Activated CD8-positive, alpha-beta memory T cell treated with anti-CD3 and anti-CD28 coated beads for 4 hours (primary cell): ENCODE results near the gene STK39.

Source experiments
- DNase-seq, 2 donors: peaks; one replicate each; pipeline ENCODE4 v3.0.0-alpha.2; 2020; ENCODE audit warnings: low read depth in 2 of 2

Gene STK39

GRCh38 chr2:167960089-167960747 is 287.2 kb downstream of the STK39 start:
- DNase-seq, result no peak

- no peak for DNase-seq
These were observed 289.7 kb downstream of the STK39 start for GRCh38 chr2:167957662-167958061.

- no peak for DNase-seq
These were observed 292.0 kb downstream of the STK39 start for GRCh38 chr2:167955264-167955906.

GRCh38 chr2:167954495-167954894 is 292.9 kb downstream of the STK39 start:
- DNase-seq, result no peak

GRCh38 chr2:167953776-167954175 is 293.6 kb downstream of the STK39 start:
- DNase-seq, result no peak

GRCh38 chr2:167950571-167950970 is 296.8 kb downstream of the STK39 start:
- DNase-seq, result no peak

GRCh38 chr2:167946441-167946841 is 301.0 kb downstream of the STK39 start:
- no peak for DNase-seq

GRCh38 chr2:167945660-167946368 is 301.6 kb downstream of the STK39 start:
- DNase-seq, result no peak

- no peak for DNase-seq
These were observed 302.4 kb downstream of the STK39 start for GRCh38 chr2:167944825-167945659.

- DNase-seq, result no peak
These were observed 303.5 kb downstream of the STK39 start for GRCh38 chr2:167943897-167944296.

GRCh38 chr2:167943368-167943767 is 304.0 kb downstream of the STK39 start:
- no peak for DNase-seq

GRCh38 chr2:167942366-167943081 is 304.9 kb downstream of the STK39 start:
- DNase-seq, result no peak

GRCh38 chr2:167941604-167942003 is 305.8 kb downstream of the STK39 start:
- no peak for DNase-seq

GRCh38 chr2:167940734-167941507 is 306.5 kb downstream of the STK39 start:
- DNase-seq, result no peak

GRCh38 chr2:167940346-167940725 is 307.1 kb downstream of the STK39 start:
- DNase-seq, result no peak

GRCh38 chr2:167939514-167940345 is 307.7 kb downstream of the STK39 start:
- no peak for DNase-seq

GRCh38 chr2:167937403-167937802 is 310.0 kb downstream of the STK39 start:
- DNase-seq, result no peak

- DNase-seq, result no peak
These were observed 311.6 kb downstream of the STK39 start for GRCh38 chr2:167935803-167936110.

GRCh38 chr2:167933097-167933814 is 314.1 kb downstream of the STK39 start:
- DNase-seq, result no peak
